Thoracic aorta (tissue), 2 donors: ENCODE data around the gene SMCO2. TPM values are rescaled to one million over a fixed set of nuclear protein-coding genes. Genes with fewer than 3 reads are reported as not detected.

Experiments used
- ATAC-seq: fragments of 150-250 bp; one replicate; pipeline ENCODE4 v1.8.0; 2017; ENCODE audit warnings: low read depth; ENCODE audit not compliant: insufficient number of reproducible peaks, low FRiP score
- DNase-seq: peaks from one replicate; pipeline ENCODE4 v3.0.0-alpha.2; 2020; ENCODE audit warnings: low spot score
- H3K27ac ChIP-seq, 2 donors: fragments of 200-600 bp; sonication (generic); 1 replicate in 1 of 2; 2 replicates in 1 of 2; pipeline ENCODE4 v1.5.1; 2016; ENCODE audit warnings: mild to moderate bottlenecking in 2 of 2, moderate library complexity in 2 of 2
- H3K27me3 ChIP-seq: fragments of 200-600 bp; sonication (generic); replicated peaks from 2 replicates; pipeline ENCODE4 v1.6.0; 2016; ENCODE audit warnings: mild to moderate bottlenecking; ENCODE audit not compliant: insufficient read depth
- H3K36me3 ChIP-seq: fragments of 200-600 bp; sonication (generic); one replicate; pipeline ENCODE4 v1.5.1; 2016
- H3K4me1 ChIP-seq, 2 donors: fragments of 200-600 bp; sonication (generic); 1 replicate in 1 of 2; 2 replicates in 1 of 2; pipeline versions ENCODE4 v1.5.1 to v1.6.0; 2016; ENCODE audit warnings: low read depth in 2 of 2, mild to moderate bottlenecking in 1 of 2; ENCODE audit not compliant: control insufficient read depth in 1 of 2
- H3K4me3 ChIP-seq: fragments of 200-600 bp; sonication (generic); 2 replicates; pipeline ENCODE4 v1.5.1; 2016; ENCODE audit warnings: mild to moderate bottlenecking
- H3K9me3 ChIP-seq: fragments of 200-600 bp; sonication (generic); 2 replicates; pipeline ENCODE4 v1.5.1; 2016
- CTCF ChIP-seq: fragments of 200-600 bp; sonication (generic); IDR thresholded peaks from one replicate; pipeline ENCODE4 v1.5.1; 2019; ENCODE audit warnings: antibody characterized with exemption
- total RNA-seq, 2 donors: library from RNA; depleted of rRNA; stranded (reverse); fragments of >200 nt; gene quantifications; one replicate each; pipeline versions ENCODE4 v1.1.0 to v1.2.3, GENCODE V29; 2016

Gene SMCO2
- total RNA-seq, 2 donors from 2014 or later = not detected

- Histone ChIP-seq H3K9me3 (no peaks in the 10 kb centered on the region), H3K36me3 (no peaks in the 10 kb centered on the region)
Measured at GRCh38 chr12:27428466-27428865, 18.1 kb upstream of the SMCO2 start.

GRCh38 chr12:27429606-27430005, 16.9 kb upstream of the SMCO2 start:
- H3K4me3 ChIP-seq = no peak overlapping the region
- ATAC-seq (no peak), DNase-seq (no peak)
- no peaks in the 10 kb centered on the region for H3K36me3 ChIP-seq
- no peak for TF ChIP-seq CTCF
- H3K9me3 ChIP-seq = no peaks in the 10 kb centered on the region
- no peak overlapping the region for H3K27ac ChIP-seq
- peaks cover 7 to 14% of the 10 kb centered on the region in 2 donors for H3K4me1 ChIP-seq
- H3K27me3 ChIP-seq = no peaks in the 10 kb centered on the region

More at GRCh38 chr12:27428466-27428865, 18.1 kb upstream of the SMCO2 start:
- ATAC-seq (no peak), DNase-seq (no peak)
- no peak for TF ChIP-seq CTCF
- no peaks in the 10 kb centered on the region for H3K27me3 ChIP-seq
- H3K4me1 ChIP-seq = peaks cover 12 to 18% of the 10 kb centered on the region in 2 donors
- H3K27ac ChIP-seq = no peak overlapping the region
- H3K4me3 ChIP-seq = no peak overlapping the region

- no peak overlapping the region for H3K27ac ChIP-seq
- no peak for TF ChIP-seq CTCF
- H3K9me3 ChIP-seq = no peaks in the 10 kb centered on the region
- no peaks in the 10 kb centered on the region for H3K36me3 ChIP-seq
- H3K4me3 ChIP-seq = no peak overlapping the region
- DNase-seq (no peak), ATAC-seq (no peak)
- H3K27me3 ChIP-seq = no peaks in the 10 kb centered on the region
- peaks cover 7 to 15% of the 10 kb centered on the region in 2 donors for H3K4me1 ChIP-seq
Measured at GRCh38 chr12:27431185-27431584, 15.4 kb upstream of the SMCO2 start.

GRCh38 chr12:27434673-27435565, 11.6 kb upstream of the SMCO2 start:
- no peak for ATAC-seq

More at GRCh38 chr12:27434673-27435565, 11.6 kb upstream of the SMCO2 start:
- Histone ChIP-seq H3K4me1 (peaks cover 7 to 15% of the 10 kb centered on the region in 2 donors), H3K36me3 (no peaks in the 10 kb centered on the region), H3K9me3 (no peaks in the 10 kb centered on the region), H3K27me3 (no peaks in the 10 kb centered on the region), H3K27ac (no peak overlapping the region), H3K4me3 (no peak overlapping the region)
- TF ChIP-seq CTCF = peak; percentile 43
- no peak for DNase-seq
